Activated naive CD4-positive, alpha-beta T cell treated with anti-CD3 and anti-CD28 coated beads, Interleukin-2, amount 10 ng/mL, durations not matched to agents 7 days and 5 days (primary cell): ENCODE measurements around the gene CSNK1A1L.

Experiments used
- CTCF ChIA-PET: fragments of 350-600 bp; sonication (Branson Sonifier 250); formaldehyde crosslinking; loops from one replicate; lab custom pipeline; 2021; ENCODE audit warnings: antibody characterized with exemption; lab: Charles Lee
- DNase-seq: peaks from one replicate; pipeline ENCODE4 v3.0.0-alpha.2; 2020
- H3K27ac Mint-ChIP-seq: one replicate; pipeline ENCODE4 v1.8.0; 2021; ENCODE audit warnings: mild to moderate bottlenecking, moderate library complexity, mixed read lengths
- H3K27me3 Mint-ChIP-seq: one replicate; pipeline ENCODE4 v1.8.0; 2021; ENCODE audit warnings: mild to moderate bottlenecking, mixed read lengths
- H3K36me3 Mint-ChIP-seq: one replicate; pipeline ENCODE4 v1.8.0; 2021; ENCODE audit warnings: mixed read lengths
- H3K4me1 Mint-ChIP-seq: one replicate; pipeline ENCODE4 v1.8.0; 2021; ENCODE audit warnings: mixed read lengths
- H3K4me3 Mint-ChIP-seq: one replicate; pipeline ENCODE4 v1.8.0; 2021; ENCODE audit warnings: mild to moderate bottlenecking, moderate library complexity, mixed read lengths
- H3K9me3 Mint-ChIP-seq: one replicate; pipeline ENCODE4 v1.8.0; 2021; ENCODE audit warnings: mixed read lengths

The CSNK1A1L gene

GRCh38 chr13:37091835-37092234, 13.6 kb downstream of the CSNK1A1L start:
- Mint-ChIP-seq H3K9me3 (no peaks in the 10 kb centered on the region), H3K4me1 (no peaks in the 10 kb centered on the region), H3K27ac (no peak overlapping the region), H3K4me3 (no peak overlapping the region), H3K27me3 (no peaks in the 10 kb centered on the region), H3K36me3 (no peaks in the 10 kb centered on the region)
- CTCF ChIA-PET, result no interaction called here
- no peak for DNase-seq

GRCh38 chr13:37090912-37091311, 14.6 kb downstream of the CSNK1A1L start:
- no peak for DNase-seq
- H3K4me3 Mint-ChIP-seq, result no peak overlapping the region
- H3K4me1 Mint-ChIP-seq, result no peaks in the 10 kb centered on the region
- no peak overlapping the region for H3K27ac Mint-ChIP-seq
- CTCF ChIA-PET, result interaction anchor here (0.6 kb wide), 1 partner anchor 73 kb away, joined by 3 read pairs; no protein-coding TSS in a partner anchor
- no peaks in the 10 kb centered on the region for H3K9me3 Mint-ChIP-seq
- no peaks in the 10 kb centered on the region for H3K27me3 Mint-ChIP-seq
- no peaks in the 10 kb centered on the region for H3K36me3 Mint-ChIP-seq

- CTCF ChIA-PET, result no interaction called here
- no peaks in the 10 kb centered on the region for H3K4me1 Mint-ChIP-seq
- no peaks in the 10 kb centered on the region for H3K36me3 Mint-ChIP-seq
- no peaks in the 10 kb centered on the region for H3K27me3 Mint-ChIP-seq
- no peak overlapping the region for H3K4me3 Mint-ChIP-seq
- no peaks in the 10 kb centered on the region for H3K9me3 Mint-ChIP-seq
- H3K27ac Mint-ChIP-seq, result no peak overlapping the region
- no peak for DNase-seq
These were observed 16.0 kb downstream of the CSNK1A1L start for GRCh38 chr13:37089495-37089894.

GRCh38 chr13:37087486-37087885, 18.0 kb downstream of the CSNK1A1L start:
- Mint-ChIP-seq H3K27me3 (no peaks in the 10 kb centered on the region), H3K27ac (no peak overlapping the region), H3K36me3 (no peaks in the 10 kb centered on the region), H3K9me3 (no peaks in the 10 kb centered on the region), H3K4me1 (no peaks in the 10 kb centered on the region), H3K4me3 (no peak overlapping the region)
- CTCF ChIA-PET, result no interaction called here
- no peak for DNase-seq

- Mint-ChIP-seq H3K27ac (no peak overlapping the region), H3K4me1 (no peaks in the 10 kb centered on the region), H3K4me3 (no peak overlapping the region), H3K27me3 (peaks cover 3% of the 10 kb centered on the region), H3K9me3 (no peaks in the 10 kb centered on the region), H3K36me3 (no peaks in the 10 kb centered on the region)
- DNase-seq, result no peak
- CTCF ChIA-PET, result no interaction called here
These were observed 19.9 kb downstream of the CSNK1A1L start for GRCh38 chr13:37085606-37086005.

- no peak overlapping the region for H3K27ac Mint-ChIP-seq
These were observed 28.6 kb downstream of the CSNK1A1L start for GRCh38 chr13:37076818-37077217.

GRCh38 chr13:37075164-37075563, 30.3 kb downstream of the CSNK1A1L start:
- H3K9me3 Mint-ChIP-seq, result no peaks in the 10 kb centered on the region
- no peaks in the 10 kb centered on the region for H3K4me1 Mint-ChIP-seq
- H3K36me3 Mint-ChIP-seq, result no peaks in the 10 kb centered on the region
- no peak for DNase-seq
- CTCF ChIA-PET, result no interaction called here
- no peak overlapping the region for H3K4me3 Mint-ChIP-seq
- peaks cover 20% of the 10 kb centered on the region for H3K27me3 Mint-ChIP-seq
- H3K27ac Mint-ChIP-seq, result no peak overlapping the region

More at GRCh38 chr13:37076818-37077217, 28.6 kb downstream of the CSNK1A1L start:
- H3K36me3 Mint-ChIP-seq, result no peaks in the 10 kb centered on the region
- H3K4me1 Mint-ChIP-seq, result no peaks in the 10 kb centered on the region
- no peak for DNase-seq
- CTCF ChIA-PET, result no interaction called here
- H3K9me3 Mint-ChIP-seq, result no peaks in the 10 kb centered on the region
- peaks cover 16% of the 10 kb centered on the region for H3K27me3 Mint-ChIP-seq
- H3K4me3 Mint-ChIP-seq, result no peak overlapping the region

GRCh38 chr13:37074703-37075102, 30.8 kb downstream of the CSNK1A1L start:
- H3K27ac Mint-ChIP-seq, result no peak overlapping the region
- CTCF ChIA-PET, result interaction anchor here (1.0 kb wide), 1 partner anchor 19 kb away, joined by 3 read pairs; no protein-coding TSS in a partner anchor
- no peak for DNase-seq
- peaks cover 20% of the 10 kb centered on the region for H3K27me3 Mint-ChIP-seq
- H3K36me3 Mint-ChIP-seq, result no peaks in the 10 kb centered on the region
- no peak overlapping the region for H3K4me3 Mint-ChIP-seq
- no peaks in the 10 kb centered on the region for H3K9me3 Mint-ChIP-seq
- no peaks in the 10 kb centered on the region for H3K4me1 Mint-ChIP-seq

GRCh38 chr13:37072024-37072423, 33.4 kb downstream of the CSNK1A1L start:
- Mint-ChIP-seq H3K9me3 (no peaks in the 10 kb centered on the region), H3K4me3 (no peak overlapping the region), H3K27me3 (peaks cover 20% of the 10 kb centered on the region), H3K36me3 (no peaks in the 10 kb centered on the region), H3K4me1 (no peaks in the 10 kb centered on the region), H3K27ac (no peak overlapping the region)
- CTCF ChIA-PET, result no interaction called here
- DNase-seq, result no peak

GRCh38 chr13:37070956-37071355, 34.5 kb downstream of the CSNK1A1L start:
- peaks cover 23% of the 10 kb centered on the region for H3K27me3 Mint-ChIP-seq
- no peaks in the 10 kb centered on the region for H3K9me3 Mint-ChIP-seq
- H3K4me1 Mint-ChIP-seq, result no peaks in the 10 kb centered on the region
- CTCF ChIA-PET, result interaction anchor here (0.7 to 1.2 kb wide), 2 partner anchors 386 to 652 kb away, joined by 3 read pairs; no protein-coding TSS in a partner anchor
- no peak overlapping the region for H3K4me3 Mint-ChIP-seq
- H3K27ac Mint-ChIP-seq, result no peak overlapping the region
- H3K36me3 Mint-ChIP-seq, result no peaks in the 10 kb centered on the region
- DNase-seq, result no peak

GRCh38 chr13:37070145-37070695, 35.2 kb downstream of the CSNK1A1L start:
- Mint-ChIP-seq H3K36me3 (no peaks in the 10 kb centered on the region), H3K4me3 (no peak overlapping the region), H3K9me3 (no peaks in the 10 kb centered on the region), H3K4me1 (no peaks in the 10 kb centered on the region), H3K27me3 (peaks cover 24% of the 10 kb centered on the region), H3K27ac (no peak overlapping the region)
- no peak for DNase-seq
- CTCF ChIA-PET, result no interaction called here

GRCh38 chr13:37069597-37070103, 35.8 kb downstream of the CSNK1A1L start:
- Mint-ChIP-seq H3K4me3 (no peak overlapping the region), H3K27ac (no peak overlapping the region), H3K36me3 (no peaks in the 10 kb centered on the region), H3K4me1 (no peaks in the 10 kb centered on the region), H3K27me3 (peaks cover 24% of the 10 kb centered on the region), H3K9me3 (no peaks in the 10 kb centered on the region)
- CTCF ChIA-PET, result interaction anchor here (1.0 kb wide), 1 partner anchor 89 kb away, joined by 3 read pairs; no protein-coding TSS in a partner anchor
- DNase-seq, result no peak

- H3K9me3 Mint-ChIP-seq, result no peaks in the 10 kb centered on the region
These were observed 36.5 kb downstream of the CSNK1A1L start for GRCh38 chr13:37068962-37069361.

GRCh38 chr13:37067874-37068273, 37.6 kb downstream of the CSNK1A1L start:
- Mint-ChIP-seq H3K27ac (no peak overlapping the region), H3K4me1 (no peaks in the 10 kb centered on the region), H3K9me3 (no peaks in the 10 kb centered on the region), H3K27me3 (peaks cover 12% of the 10 kb centered on the region), H3K4me3 (no peak overlapping the region), H3K36me3 (no peaks in the 10 kb centered on the region)
- DNase-seq, result no peak
- CTCF ChIA-PET, result interaction anchor here (1.2 kb wide), 1 partner anchor 11 kb away, joined by 3 read pairs; no protein-coding TSS in a partner anchor

More at GRCh38 chr13:37068962-37069361, 36.5 kb downstream of the CSNK1A1L start:
- Mint-ChIP-seq H3K27me3 (peaks cover 22% of the 10 kb centered on the region), H3K4me3 (no peak overlapping the region), H3K27ac (no peak overlapping the region), H3K4me1 (no peaks in the 10 kb centered on the region), H3K36me3 (no peaks in the 10 kb centered on the region)
- no peak for DNase-seq
- CTCF ChIA-PET, result interaction anchor here (1.0 to 1.2 kb wide), 2 partner anchors 12 to 88 kb away, joined by 3 read pairs; no protein-coding TSS in a partner anchor

- DNase-seq, result no peak
- Mint-ChIP-seq H3K9me3 (no peaks in the 10 kb centered on the region), H3K4me1 (no peaks in the 10 kb centered on the region), H3K27ac (no peak overlapping the region), H3K36me3 (no peaks in the 10 kb centered on the region), H3K27me3 (peaks cover 7% of the 10 kb centered on the region), H3K4me3 (no peak overlapping the region)
- CTCF ChIA-PET, result no interaction called here
These were observed 39.5 kb downstream of the CSNK1A1L start for GRCh38 chr13:37065890-37066526.
